K562 (cell line): ENCODE data around the gene KPNA1. TPM values are rescaled to one million over a fixed set of nuclear protein-coding genes. Genes with fewer than 3 reads are reported as not detected.

Experiments
- ATAC-seq: fragments of 200-7000 bp; cut with Tn5 transposase; 3 replicates; pipeline ENCODE4 v1.9.1; 2020; ENCODE audit warnings: moderate library complexity
- BruUV-seq: library from RNA; stranded (reverse); fragments of 400-500 nt; replicated peaks from 2 replicates; lab custom pipeline; 2021; lab: Mats Ljungman, UMichigan
- CTCF ChIA-PET: fragments of 300-600 bp; formaldehyde crosslinking; extraction: SDS; loops from one replicate; lab custom pipeline; 2021; ENCODE audit warnings: low intra/inter-chr PET ratio; lab: Yijun Ruan, JAX
- POLR2A ChIA-PET: fragments of 300-600, 350-650 bp; sonication (Branson Sonifier 250); formaldehyde crosslinking; extraction: SDS; loops from one replicate; lab custom pipeline; 2021; ENCODE audit warnings: antibody characterized with exemption, inconsistent platforms; lab: Yijun Ruan, JAX
- DNase-seq, 4 experiments: peaks; one replicate each; pipeline versions ENCODE4 v3.0.0 to v3.0.0-alpha.2; 2011 to 2018; ENCODE audit warnings: low spot score in 3 of 4, mixed read lengths in 3 of 4; ENCODE audit errors: extremely low read depth in 1 of 4
- FAIRE-seq: peaks from 2 replicates; lab custom pipeline; 2011; peaks lifted over from hg19 to GRCh38; lab: Jason Lieb, UNC
- H2AFZ ChIP-seq: 2 replicates; pipeline ENCODE4 v1.6.0; 2011; ENCODE audit warnings: low read depth, low read length, control low read depth, inconsistent platforms
- H3K27ac ChIP-seq: fragments of 200-600 bp; 3 replicates; pipeline ENCODE4 v1.8.0; 2011; ENCODE audit warnings: low read depth, mild to moderate bottlenecking, control low read depth, inconsistent platforms, low read length, moderate library complexity, mixed read lengths; ENCODE audit errors: extremely low read depth
- H3K27me3 ChIP-seq, 2 experiments: fragments of 300-600 bp in 1 of 2; 2 replicates in 1 of 2; 3 replicates in 1 of 2; pipeline versions ENCODE4 v1.6.0 to v1.8.0; 2011; ENCODE audit warnings: inconsistent platforms in 2 of 2, low read length in 2 of 2, mild to moderate bottlenecking in 1 of 2, mixed read lengths in 1 of 2, moderate library complexity in 1 of 2; ENCODE audit not compliant: control insufficient read depth in 2 of 2, insufficient read depth in 2 of 2
- H3K36me3 ChIP-seq: fragments of 300-600 bp; 3 replicates; pipeline ENCODE4 v1.8.0; 2011; ENCODE audit warnings: mild to moderate bottlenecking, low read length, inconsistent platforms; ENCODE audit not compliant: control insufficient read depth, insufficient read depth
- H3K4me1 ChIP-seq, 2 experiments: fragments of 200-600 bp in 1 of 2; replicated peaks in 1 of 2; 2 replicates in 1 of 2; 3 replicates in 1 of 2; pipeline versions ENCODE4 v1.5.1 to v1.8.0; 2011; ENCODE audit warnings: inconsistent platforms in 2 of 2, low read length in 2 of 2, mild to moderate bottlenecking in 1 of 2, mixed read lengths in 1 of 2, moderate library complexity in 1 of 2; ENCODE audit not compliant: control insufficient read depth in 2 of 2, insufficient read depth in 2 of 2
- H3K4me2 ChIP-seq: 2 replicates; pipeline ENCODE4 v1.6.1; 2011; ENCODE audit warnings: low read length, control low read depth, inconsistent platforms, mixed read lengths; ENCODE audit not compliant: insufficient read depth
- H3K4me3 ChIP-seq: fragments of 200-600 bp; sonication (generic), shearing (Covaris generic); 2 replicates; pipeline ENCODE4 v1.5.1; 2016; ENCODE audit warnings: control low read depth, inconsistent platforms
- H3K79me2 ChIP-seq: fragments of 200-600 bp; 3 replicates; pipeline ENCODE4 v1.8.0; 2011; ENCODE audit warnings: low read length, inconsistent platforms; ENCODE audit not compliant: control insufficient read depth, insufficient read depth
- H3K9ac ChIP-seq, 2 experiments: 2 replicates each; pipeline versions ENCODE4 v1.6.0 to v1.6.1; 2011; ENCODE audit warnings: low read depth in 2 of 2, low read length in 2 of 2, control low read depth in 1 of 2, inconsistent platforms in 1 of 2, mild to moderate bottlenecking in 1 of 2, mixed read lengths in 1 of 2; ENCODE audit not compliant: insufficient read depth in 1 of 2
- H3K9me1 ChIP-seq: one replicate; pipeline ENCODE4 v1.6.0; 2011; ENCODE audit warnings: inconsistent platforms, mild to moderate bottlenecking, low read length, moderate library complexity; ENCODE audit not compliant: control insufficient read depth, insufficient read depth
- H3K9me3 ChIP-seq: replicated peaks from 2 replicates; pipeline ENCODE4 v1.5.1; 2011; ENCODE audit warnings: low read depth, low read length, inconsistent platforms; ENCODE audit not compliant: control insufficient read depth, insufficient read depth
- H4K20me1 ChIP-seq: replicated peaks from 2 replicates; pipeline ENCODE4 v1.6.1; 2011; ENCODE audit warnings: low read length, inconsistent platforms, mixed read lengths; ENCODE audit not compliant: control insufficient read depth, insufficient read depth
- DPF2 ChIP-seq: fragments of 450-650 bp; IDR thresholded peaks from 2 replicates; pipeline ENCODE4 v1.6.1; 2016
- GTF2E2 ChIP-seq: fragments of 200-800 bp; sonication (Bioruptor generic); IDR thresholded peaks from 2 replicates; pipeline ENCODE4 v1.6.1; 2016; ENCODE audit warnings: missing genetic modification characterization, missing compliant biosample characterization
- HOXB6 ChIP-seq: fragments of 250-450 bp; sonication (Bioruptor Pico); IDR thresholded peaks from 2 replicates; pipeline ENCODE4 v1.5.1; 2022; ENCODE audit warnings: mild to moderate bottlenecking, borderline replicate concordance
- IRF2 ChIP-seq: sonication (generic); formaldehyde crosslinking; IDR thresholded peaks from 2 replicates; pipeline ENCODE4 v1.8.1; 2022; ENCODE audit warnings: mild to moderate bottlenecking, missing genetic modification reagents
- PBX2 ChIP-seq, 2 experiments: IDR thresholded peaks in 1 of 2; conservative IDR thresholded peaks in 1 of 2; 2 replicates each; pipeline ENCODE4 v1.6.1; 2016; ENCODE audit warnings: low read depth in 2 of 2, mild to moderate bottlenecking in 1 of 2, missing compliant biosample characterization in 1 of 2, missing genetic modification characterization in 1 of 2, moderate library complexity in 1 of 2
- TBP ChIP-seq: optimal IDR thresholded peaks from 2 replicates; pipeline ENCODE3; 2011; ENCODE audit warnings: low read depth, low read length, improper control_type of control experiment
- ZNF165 ChIP-seq: fragments of 250-450 bp; sonication (Bioruptor Pico); IDR thresholded peaks from 2 replicates; pipeline ENCODE4 v1.4.0; 2020; ENCODE audit warnings: borderline replicate concordance
- WGBS: fragments of 100-300 bp; shearing (Covaris generic); methylation state at CpG from one replicate; pipeline ENCODE4 v1.1.6; 2016; ENCODE audit warnings: low coverage, mixed read lengths; ENCODE audit not compliant: insufficient coverage; ENCODE audit errors: missing lambda C conversion rate; 5-methylcytosine and 5-hydroxymethylcytosine counted together
- in situ Hi-C: fragments of 300-500 bp; cut with MboI; formaldehyde crosslinking; loops from 4 replicates; pipeline ENCODE4 v1.15.0; 2018; ENCODE audit warnings: inconsistent platforms, mixed read lengths
- intact Hi-C: fragments of 100-400 bp; cut with micrococcal nuclease; formaldehyde crosslinking; loops from 2 replicates; pipeline ENCODE4 v1.14.2; 2022
- polyA plus RNA-seq, 8 experiments: library from polyadenylated mRNA; depleted of rRNA in 4 of 8; stranded (reverse) in 5 of 8; unstranded in 3 of 8; fragments of >200 nt; fragmentation: Nextera tagmentation in 2 of 8; fragmentation: Illumina TruSeq in 1 of 8; extraction: Ambion mirVana in 2 of 8; extraction: Trizol in 1 of 8; gene quantifications; 2 replicates each; pipeline versions ENCODE4 v1.2.1 to v1.2.3, GENCODE V29; 2011 to 2014; ENCODE audit warnings: inconsistent platforms in 1 of 8, missing spikeins in 1 of 8
- total RNA-seq, 7 experiments: library from RNA; depleted of rRNA in 6 of 7; stranded (reverse); fragments of >200 nt in 6 of 7; fragmentation: Illumina TruSeq in 2 of 7; extraction: Trizol in 2 of 7; gene quantifications; 2 replicates each; pipeline versions ENCODE4 v1.2.1 to v1.2.3, GENCODE V29; 2011 to 2021; ENCODE audit warnings: low replicate concordance in 1 of 7
- TF ChIP-seq, protein P1 (sequence below): fragments of 250-450 bp; sonication (Bioruptor Pico); IDR thresholded peaks from 2 replicates; pipeline ENCODE4 v1.8.0; 2022; ENCODE audit warnings: moderate library complexity, mild to moderate bottlenecking, inconsistent platforms
- TF ChIP-seq, protein P2 (sequence below), 2 experiments: fragments of 150-350 bp in 1 of 2; IDR thresholded peaks; 2 replicates each; pipeline ENCODE4 v1.6.1; 2012 to 2016; ENCODE audit warnings: low read depth in 2 of 2, low read length in 2 of 2, mild to moderate bottlenecking in 1 of 2, moderate library complexity in 1 of 2

The KPNA1 gene
- total and polyA plus RNA-seq, 9 of the 15 experiments (the other 6 are each of a cell fraction or from before 2014, with no cell fraction given), result 9.3 to 53.8 (median 33.5) TPM

GRCh38 chr3:122374034-122374433 lies 140.7 kb downstream of the KPNA1 start:
- Histone ChIP-seq H3K9me3 (no peaks in the 10 kb centered on the region), H3K36me3 (peaks cover 43% of the 10 kb centered on the region), H2AFZ (no peak overlapping the region), H3K79me2 (peaks cover 42% of the 10 kb centered on the region), H3K9me1 (no peaks in the 10 kb centered on the region), H3K4me1 (no peaks in the 10 kb centered on the region; a peak in 1 of 5 replicates), H3K4me2 (no peak overlapping the region), H3K9ac (no peak overlapping the region), H3K27me3 (no peaks in the 10 kb centered on the region), H4K20me1 (no peaks in the 10 kb centered on the region), H3K4me3 (no peak overlapping the region), H3K27ac (no peak overlapping the region)
- POLR2A ChIA-PET, result no interaction called here
- FAIRE-seq (no peak), ATAC-seq (no peak), DNase-seq (no peak)
- TF ChIP-seq PBX2 (CRISPR knock-in tag; IDR thresholded peaks at IDR 0.05; ENCODE audit: low read depth) (no peak), PBX2 (tag; conservative IDR thresholded peaks at IDR 0.05; ENCODE audit: low read depth) (no peak), TBP (no peak), ZNF165 (CRISPR knock-in tag) (no peak), DPF2 (no peak), GTF2E2 (tag) (no peak), IRF2 (CRISPR knock-in tag) (no peak), HOXB6 (CRISPR knock-in tag) (no peak)
- TF ChIP-seq, protein P1, sequence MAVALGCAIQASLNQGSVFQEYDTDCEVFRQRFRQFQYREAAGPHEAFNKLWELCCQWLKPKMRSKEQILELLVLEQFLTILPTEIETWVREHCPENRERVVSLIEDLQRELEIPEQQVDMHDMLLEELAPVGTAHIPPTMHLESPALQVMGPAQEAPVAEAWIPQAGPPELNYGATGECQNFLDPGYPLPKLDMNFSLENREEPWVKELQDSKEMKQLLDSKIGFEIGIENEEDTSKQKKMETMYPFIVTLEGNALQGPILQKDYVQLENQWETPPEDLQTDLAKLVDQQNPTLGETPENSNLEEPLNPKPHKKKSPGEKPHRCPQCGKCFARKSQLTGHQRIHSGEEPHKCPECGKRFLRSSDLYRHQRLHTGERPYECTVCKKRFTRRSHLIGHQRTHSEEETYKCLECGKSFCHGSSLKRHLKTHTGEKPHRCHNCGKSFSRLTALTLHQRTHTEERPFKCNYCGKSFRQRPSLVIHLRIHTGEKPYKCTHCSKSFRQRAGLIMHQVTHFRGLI (CRISPR knock-in tag), result no peak
- TF ChIP-seq, protein P2, sequence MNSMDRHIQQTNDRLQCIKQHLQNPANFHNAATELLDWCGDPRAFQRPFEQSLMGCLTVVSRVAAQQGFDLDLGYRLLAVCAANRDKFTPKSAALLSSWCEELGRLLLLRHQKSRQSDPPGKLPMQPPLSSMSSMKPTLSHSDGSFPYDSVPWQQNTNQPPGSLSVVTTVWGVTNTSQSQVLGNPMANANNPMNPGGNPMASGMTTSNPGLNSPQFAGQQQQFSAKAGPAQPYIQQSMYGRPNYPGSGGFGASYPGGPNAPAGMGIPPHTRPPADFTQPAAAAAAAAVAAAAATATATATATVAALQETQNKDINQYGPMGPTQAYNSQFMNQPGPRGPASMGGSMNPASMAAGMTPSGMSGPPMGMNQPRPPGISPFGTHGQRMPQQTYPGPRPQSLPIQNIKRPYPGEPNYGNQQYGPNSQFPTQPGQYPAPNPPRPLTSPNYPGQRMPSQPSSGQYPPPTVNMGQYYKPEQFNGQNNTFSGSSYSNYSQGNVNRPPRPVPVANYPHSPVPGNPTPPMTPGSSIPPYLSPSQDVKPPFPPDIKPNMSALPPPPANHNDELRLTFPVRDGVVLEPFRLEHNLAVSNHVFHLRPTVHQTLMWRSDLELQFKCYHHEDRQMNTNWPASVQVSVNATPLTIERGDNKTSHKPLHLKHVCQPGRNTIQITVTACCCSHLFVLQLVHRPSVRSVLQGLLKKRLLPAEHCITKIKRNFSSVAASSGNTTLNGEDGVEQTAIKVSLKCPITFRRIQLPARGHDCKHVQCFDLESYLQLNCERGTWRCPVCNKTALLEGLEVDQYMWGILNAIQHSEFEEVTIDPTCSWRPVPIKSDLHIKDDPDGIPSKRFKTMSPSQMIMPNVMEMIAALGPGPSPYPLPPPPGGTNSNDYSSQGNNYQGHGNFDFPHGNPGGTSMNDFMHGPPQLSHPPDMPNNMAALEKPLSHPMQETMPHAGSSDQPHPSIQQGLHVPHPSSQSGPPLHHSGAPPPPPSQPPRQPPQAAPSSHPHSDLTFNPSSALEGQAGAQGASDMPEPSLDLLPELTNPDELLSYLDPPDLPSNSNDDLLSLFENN (IDR thresholded peaks at IDR 0.05; ENCODE audit: low read depth in 2 of 2, low read length in 2 of 2), result no peak
- WGBS, result 100% methylated on average over 1 of the region's 1 CpG
- no TSS peak for BruUV-seq
- CTCF ChIA-PET, result no interaction called here
- in situ Hi-C loops (no loop called here), intact Hi-C loops (no loop called here)
